GM21360 (cell line): ENCODE measurements around the gene NTM.

Experiments used
- ATAC-seq: cut with Tn5 transposase; IDR thresholded peaks from one replicate; pipeline ENCODE4 v1.9.1; 2021; ENCODE audit warnings: mild to moderate bottlenecking, moderate library complexity; ENCODE audit not compliant: unreplicated experiment

NTM gene

DNA sequence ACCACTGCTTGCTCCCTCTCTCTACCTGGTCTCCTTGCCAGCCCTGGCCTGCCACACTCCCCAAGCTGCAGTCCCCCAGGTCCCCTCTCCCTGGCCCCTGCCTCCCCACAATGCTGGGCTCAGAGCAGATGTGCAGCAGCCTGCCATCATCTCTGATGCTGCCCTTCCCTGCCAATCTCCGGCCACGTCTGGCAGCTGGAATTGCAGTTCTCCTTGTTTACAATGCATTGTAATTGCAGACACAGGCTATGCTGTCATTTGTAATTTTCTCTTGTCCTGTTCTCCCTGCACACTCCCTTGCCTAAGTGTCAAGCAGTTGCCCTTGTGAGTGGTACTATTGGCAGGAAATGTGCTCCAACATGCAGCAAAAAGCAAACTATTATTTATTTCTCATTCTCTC, 222.3 kb downstream of the NTM start:
- ATAC-seq, result no peak

DNA sequence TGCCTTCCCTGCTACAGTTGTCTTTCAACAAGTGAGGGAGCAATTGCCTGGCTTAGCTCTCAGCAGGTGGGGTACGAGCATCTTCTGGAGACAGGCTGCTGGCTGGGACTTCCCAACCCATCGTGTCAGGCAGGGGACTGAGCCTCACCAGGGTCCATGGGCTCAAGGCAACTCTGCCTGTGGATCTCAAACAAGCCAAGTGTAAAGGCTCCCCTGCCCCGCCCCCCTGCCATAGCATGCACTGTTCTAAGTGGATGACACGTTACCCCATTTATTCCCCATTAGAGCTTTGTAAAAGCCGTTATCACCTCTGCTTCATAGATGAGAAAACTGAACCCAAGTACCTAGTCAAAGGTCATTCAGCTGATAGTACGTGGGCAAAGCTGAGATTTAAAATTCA, 222.9 kb downstream of the NTM start:
- ATAC-seq, result no peak

DNA sequence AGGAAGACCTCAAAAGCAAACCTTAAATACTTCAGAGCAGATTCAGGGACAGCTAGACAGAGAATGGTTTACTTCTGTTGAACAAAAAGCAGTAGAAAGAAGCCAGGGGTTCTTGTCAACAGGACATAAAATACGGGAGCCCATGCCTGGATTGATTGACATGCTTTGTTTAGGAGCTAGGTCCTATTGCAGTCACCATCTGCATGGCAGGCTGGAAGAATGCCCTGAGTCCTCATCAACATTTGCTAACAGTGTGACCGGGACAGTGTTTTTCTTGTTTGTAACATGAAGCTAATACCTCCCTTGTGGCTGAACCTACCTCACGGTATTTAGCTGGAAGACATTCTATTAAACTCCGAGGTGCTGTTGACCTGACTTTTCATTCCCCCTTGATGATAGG, 225.4 kb downstream of the NTM start:
- ATAC-seq, result no peak

DNA sequence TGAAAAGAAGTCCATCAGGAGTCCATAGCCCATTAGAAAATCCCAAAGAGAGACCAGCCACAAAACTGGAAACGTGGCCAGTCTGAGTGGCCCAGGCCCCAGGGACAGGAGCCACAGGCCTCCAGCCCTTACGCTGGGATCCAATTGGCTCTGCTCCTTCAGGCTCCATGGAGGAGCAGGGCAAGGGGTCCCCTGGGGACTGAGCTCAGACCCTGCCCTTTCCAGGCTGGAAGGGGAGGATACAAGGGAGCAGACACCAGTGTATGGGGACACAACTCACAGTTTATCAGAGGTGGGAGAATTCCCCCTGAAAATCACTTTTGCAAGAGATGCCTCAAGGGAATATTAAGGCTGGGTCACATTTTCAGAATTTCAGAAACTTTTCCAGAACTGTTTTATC, 227.5 kb downstream of the NTM start:
- no peak for ATAC-seq

DNA sequence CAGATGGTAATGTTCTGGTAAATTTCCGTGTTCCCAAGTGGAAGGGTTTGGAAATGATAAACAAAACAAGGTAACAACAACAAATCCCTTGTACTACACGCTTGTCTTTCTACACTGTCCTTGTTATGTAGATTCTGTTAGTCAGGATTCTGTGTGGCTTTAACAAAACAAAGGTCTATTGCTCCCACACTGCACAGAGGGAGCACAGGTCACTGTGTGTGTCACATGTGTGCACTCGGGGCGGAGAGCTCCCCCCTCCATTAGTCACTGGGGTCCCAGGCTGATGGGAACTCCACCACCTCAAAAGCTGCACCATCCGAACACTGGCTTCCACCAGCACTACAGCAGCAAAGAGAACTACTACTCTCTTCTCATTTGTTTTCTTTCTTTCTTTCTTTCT, 227.9 kb downstream of the NTM start:
- ATAC-seq, result no peak

DNA sequence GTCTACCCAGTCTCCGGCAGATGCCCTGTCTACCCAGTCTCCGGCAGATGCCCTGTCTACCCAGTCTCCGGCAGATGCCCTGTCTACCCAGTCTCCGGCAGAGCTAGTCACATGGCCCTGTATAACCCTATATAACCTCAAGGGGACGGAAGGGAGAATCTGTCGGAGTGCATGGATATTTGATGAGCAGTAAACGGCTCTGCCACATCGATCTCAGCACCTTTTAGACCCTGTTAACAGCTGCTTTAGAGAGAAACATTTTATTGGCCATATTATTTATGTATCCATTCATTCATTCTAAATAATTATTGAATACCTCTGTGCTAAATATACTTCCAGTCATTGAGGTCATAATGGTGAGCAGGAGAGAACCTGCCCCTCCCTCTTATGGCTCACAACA, 228.9 kb downstream of the NTM start:
- no peak for ATAC-seq

DNA sequence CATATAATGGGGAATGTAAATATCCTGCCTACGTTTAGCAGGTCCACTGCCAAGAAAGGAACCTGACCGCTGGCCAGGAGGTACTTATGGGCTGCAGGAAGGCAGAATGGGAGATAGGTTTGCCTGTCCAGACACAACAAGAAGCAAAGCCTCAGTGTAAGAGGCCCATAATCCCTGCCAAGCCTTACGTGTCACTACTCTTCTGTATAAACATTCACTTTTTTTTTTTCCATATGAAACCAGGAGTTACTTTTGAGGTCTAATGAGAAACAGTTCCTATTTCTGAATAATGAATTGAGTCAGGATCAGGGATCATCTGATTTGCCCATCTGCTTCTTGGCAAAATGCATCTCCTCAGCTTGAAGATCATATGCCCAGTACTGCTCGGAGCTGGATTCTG, 230.2 kb downstream of the NTM start:
- ATAC-seq, result no peak

DNA sequence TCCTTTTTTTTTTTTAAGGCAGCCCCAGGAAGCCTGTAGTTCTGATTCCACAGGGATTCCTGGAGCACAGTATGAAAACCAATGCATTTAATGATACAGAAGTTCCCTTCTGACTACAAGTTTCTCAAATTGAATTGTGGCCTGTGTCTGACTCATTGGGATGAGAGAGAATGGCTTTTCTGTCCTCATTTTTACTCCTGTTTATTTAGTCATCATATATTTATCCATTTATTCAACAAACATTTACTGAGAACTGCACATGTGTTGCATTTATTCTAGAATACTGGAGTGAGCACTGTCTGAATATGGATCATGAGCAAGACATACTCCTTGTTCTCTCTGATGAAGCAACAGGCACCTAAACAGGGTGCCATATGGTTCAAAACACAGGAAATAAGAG, 231.2 kb downstream of the NTM start:
- ATAC-seq, result no peak

DNA sequence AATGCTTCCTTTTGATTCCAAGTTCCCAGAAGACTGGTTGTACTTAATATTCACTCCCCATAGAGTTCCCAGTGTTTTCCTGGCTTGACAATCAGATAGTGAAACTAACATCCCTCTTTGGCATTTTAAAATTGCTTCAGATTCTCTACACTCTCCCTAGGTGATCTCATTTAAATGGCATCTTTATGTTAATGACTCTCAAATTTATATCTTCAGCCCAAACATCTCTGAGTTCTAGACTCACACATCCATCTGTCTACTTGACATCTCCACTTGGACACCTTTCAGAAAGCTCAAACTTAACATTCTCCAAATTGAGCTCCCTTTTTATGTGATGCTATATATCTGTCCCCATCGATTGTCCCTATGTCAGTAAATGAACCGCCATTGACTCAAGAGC, 232.0 kb downstream of the NTM start:
- ATAC-seq, result no peak

DNA sequence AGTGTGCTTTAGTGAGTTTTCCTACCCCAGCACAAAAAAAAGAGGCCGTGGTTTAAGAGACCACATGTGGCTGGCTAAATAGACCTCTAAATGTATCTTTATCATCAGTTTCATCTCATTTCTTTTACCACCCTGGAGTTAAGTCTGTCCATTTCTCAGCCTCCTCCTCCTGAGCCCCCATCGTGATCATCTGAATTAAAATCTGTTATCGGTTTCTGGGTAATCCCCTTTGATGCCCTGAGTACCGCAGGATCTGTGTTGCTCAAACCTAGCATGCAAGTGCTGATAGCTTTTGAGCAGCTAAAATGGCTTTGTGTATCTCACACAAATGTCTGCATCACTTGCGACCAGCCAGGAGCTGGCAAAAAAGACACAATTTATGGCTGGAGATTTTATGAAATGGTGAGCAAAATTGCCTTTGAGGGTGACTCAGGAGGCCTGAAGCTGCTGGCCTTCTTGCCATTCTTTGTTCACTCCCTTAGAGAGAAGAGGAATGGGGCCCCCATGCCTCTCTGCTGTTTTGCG, 236.5 kb downstream of the NTM start:
- ATAC-seq, result no peak

DNA sequence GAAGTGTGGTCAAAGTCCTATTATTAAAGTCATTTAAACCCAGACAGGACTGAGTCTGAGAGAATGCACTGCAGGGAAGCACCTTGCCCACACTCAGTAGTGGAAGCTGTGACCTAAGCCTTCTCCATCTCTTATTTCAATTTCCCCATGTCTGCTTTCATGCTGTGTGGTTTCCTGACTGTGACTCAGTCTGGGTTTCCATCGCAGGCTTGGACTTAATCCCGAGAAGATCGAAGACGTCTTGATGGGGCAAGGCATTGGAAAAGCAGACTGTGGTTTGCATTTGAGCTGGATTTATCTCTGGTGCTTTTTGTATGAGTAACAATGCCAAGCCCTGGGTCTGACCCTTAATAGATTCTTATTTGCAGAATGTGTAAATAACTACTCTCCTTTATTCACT, 238.9 kb downstream of the NTM start:
- no peak for ATAC-seq

DNA sequence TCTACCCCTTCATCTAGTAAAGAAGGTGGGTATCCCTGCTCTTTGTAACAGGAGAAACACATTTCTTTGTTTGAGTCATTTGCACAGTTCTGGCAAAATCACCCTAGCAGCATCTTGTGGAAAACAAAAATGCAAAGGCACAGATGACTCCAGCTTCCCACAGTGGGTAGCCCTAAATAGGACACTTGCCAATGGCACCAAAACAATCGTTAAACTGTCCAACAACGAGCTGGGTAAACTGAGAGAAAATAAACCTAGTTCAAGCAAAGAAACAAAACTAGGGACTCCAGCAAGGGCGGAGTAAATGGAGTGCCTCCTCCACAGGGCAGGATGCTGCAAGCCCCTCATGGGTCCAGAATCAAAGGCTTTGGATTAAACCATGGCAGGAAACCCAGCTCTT, 239.5 kb downstream of the NTM start:
- ATAC-seq, result no peak

DNA sequence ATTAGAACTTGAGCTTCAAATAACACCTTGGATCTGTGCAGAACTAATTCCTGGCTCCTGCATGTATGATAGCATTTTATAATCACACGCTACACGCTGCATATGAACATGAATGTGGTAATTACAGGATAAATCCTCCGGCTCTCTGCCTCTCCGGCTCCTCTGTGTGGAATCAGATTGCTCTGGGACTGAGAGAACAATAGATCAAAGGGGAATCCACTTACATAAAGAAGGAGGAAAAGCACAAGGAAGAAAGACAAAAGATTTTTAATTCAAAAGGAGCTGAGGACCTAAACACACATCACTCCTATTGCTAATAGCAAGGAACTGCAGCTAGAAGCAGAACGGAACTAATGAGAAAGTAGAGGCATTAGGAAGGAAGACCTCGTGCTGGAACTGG, 240.9 kb downstream of the NTM start:
- no peak for ATAC-seq

DNA sequence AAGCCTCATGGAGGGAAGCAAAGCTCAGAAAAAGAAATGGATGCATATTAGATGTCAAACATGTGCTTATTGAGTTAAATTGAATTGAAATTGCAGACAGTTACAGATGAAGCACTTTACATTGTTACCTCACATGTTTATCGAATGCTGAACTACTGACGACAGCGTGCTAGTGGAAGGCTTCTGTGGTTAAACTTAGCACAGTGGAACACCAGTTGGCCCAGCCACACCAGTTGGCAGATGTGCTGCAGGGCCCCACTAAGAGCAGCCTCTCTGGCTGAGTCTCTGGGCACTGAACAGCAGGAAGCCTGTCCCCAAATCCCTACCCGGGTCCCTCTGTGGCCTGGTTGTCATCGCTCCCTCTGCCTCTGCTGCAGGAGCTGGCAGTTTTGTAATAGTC, 242.1 kb downstream of the NTM start:
- no peak for ATAC-seq

DNA sequence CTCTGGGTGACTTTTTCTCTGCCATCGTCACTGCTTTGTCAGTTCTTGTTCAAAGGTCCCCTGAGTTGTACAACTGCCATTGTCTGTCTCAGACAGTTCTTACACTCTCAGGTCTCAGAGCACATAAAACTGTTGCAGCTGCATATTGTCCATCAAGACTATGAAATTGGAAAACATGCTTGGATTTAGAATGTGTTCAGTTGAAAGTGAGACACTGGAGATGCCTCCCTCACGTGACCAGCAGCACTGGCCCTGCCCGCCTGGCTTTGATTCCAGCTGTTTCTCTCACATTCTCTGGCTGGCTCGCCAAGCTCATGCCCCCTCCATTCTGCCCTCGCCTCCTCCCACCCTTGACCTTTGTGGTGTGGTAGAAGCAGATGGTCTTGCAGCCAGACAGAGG, 244.2 kb downstream of the NTM start:
- no peak for ATAC-seq

DNA sequence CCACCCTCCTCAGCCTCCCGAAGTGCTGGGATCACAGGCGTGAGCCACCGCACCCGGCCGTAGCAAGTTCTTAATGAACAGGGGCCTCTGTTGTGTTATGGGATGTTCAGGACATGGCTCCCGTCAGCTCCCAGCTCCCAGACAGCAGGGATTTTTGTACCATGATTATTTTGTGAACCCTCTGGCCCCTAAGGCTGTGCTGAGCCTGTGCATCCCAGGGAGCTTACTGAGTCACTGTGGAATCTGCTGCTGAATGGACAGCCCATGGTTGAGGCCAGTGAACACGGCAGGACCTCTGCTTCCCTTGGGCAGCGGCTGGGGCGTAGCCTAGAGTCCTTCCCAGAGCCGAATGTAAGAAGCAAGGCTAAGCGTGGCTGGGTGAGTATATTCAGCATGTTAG, 245.2 kb downstream of the NTM start:
- no peak for ATAC-seq

DNA sequence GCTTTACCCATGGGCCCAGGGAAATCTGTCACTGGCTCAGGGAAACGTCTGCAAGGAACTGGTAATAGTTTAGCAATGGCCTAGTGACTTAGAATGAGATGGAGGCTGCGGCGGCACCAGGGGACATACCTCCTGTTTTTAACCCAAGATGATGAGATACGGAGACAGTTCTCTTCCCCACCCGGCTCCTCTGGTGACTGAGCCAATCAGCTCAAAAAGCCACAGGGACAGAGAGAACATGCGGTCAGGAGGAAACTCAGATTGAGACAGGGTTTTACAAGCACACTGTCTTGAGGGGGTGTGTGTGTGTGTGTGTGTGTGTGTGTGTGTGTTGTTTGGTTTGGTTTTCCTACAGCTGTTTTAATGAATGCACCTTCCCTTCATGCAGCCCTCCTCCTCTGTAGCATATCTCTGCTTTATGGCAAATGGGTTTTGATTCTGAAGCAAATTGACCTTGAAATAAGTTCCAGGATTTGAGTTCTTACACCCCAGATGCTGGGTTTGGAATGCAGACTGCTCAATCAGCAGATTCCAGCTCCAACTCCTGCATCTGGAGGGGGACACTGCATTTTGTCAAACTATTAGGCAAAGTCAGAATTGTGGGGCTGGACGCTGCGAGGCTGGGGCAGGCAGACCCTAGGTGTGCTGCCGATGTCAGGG, 246.2 kb downstream of the NTM start:
- no peak for ATAC-seq

DNA sequence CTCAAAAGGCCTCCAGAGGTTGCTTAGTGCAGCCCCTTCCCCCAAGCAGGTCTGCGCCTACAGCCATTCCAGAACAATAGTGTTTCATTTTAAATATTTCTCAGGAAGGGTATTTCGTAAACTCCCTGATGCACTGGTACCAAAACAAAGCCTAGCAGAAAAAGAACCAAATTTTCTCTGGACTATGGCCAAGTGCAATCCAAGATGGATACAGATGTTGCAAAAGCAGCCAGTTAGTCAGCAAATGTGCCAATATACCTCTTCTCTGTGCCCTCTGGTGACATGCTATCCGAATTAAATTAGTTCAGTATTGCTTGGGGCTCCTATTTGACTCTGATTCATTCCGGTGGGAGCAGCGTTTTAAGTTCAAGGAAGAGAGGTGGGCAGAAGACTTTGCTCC, 247.8 kb downstream of the NTM start:
- no peak for ATAC-seq

DNA sequence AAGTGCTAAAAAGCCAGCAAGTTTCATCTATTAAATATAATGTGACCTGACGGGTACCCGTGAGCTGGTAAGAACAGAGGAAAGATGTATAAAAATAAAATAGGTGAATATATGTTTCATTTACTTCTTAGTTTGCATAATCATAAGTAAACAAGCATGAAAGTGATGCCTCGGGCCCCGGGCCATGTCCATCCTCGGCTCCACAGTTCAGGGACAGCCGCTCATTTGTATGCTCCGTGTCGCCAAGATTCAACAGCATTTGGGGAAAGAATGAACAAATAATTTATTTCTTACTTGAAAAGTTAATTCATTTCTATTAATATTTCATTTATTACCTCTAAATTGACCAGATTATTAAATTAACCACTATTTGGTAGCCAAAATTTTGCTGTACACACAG, 251.8 kb downstream of the NTM start:
- no peak for ATAC-seq

DNA sequence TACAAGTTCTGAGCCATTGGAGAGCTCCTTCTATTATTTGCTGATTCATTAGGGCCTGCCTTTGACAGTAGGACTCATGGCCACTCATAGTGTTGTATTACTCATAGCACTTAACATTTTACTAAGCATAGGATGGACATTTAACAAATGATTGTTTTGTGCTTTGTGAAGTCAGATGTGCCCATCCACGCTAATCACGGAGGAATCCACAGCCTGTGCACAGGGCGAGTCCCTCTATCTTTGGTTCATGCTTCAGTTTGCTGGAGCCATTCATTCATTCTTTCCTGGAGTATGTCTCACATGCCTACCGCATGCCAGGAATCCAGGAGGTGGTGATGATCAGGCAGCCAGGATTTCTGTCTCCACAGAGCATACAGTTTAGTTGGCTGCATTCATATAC, 254.1 kb downstream of the NTM start:
- no peak for ATAC-seq

DNA sequence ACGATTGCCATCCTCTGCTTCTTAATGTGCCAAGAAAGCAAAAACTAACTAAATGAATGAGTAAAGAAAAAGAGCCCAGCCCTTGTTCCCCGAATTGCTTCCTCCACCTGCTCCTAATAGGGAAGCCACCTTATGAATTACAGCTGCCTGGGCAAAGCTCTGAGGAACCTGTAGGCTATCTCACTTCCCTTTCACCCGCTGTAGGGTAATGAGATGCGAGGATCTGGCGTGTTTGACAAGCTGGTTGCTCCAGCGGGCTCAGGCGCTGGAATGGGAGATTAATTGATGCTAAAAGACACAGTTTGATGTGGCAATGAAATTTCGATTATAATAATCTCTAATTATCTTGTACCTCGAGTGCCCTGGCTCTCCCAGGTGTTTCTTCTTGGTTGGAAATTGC, 256.4 kb downstream of the NTM start:
- ATAC-seq, result no peak

DNA sequence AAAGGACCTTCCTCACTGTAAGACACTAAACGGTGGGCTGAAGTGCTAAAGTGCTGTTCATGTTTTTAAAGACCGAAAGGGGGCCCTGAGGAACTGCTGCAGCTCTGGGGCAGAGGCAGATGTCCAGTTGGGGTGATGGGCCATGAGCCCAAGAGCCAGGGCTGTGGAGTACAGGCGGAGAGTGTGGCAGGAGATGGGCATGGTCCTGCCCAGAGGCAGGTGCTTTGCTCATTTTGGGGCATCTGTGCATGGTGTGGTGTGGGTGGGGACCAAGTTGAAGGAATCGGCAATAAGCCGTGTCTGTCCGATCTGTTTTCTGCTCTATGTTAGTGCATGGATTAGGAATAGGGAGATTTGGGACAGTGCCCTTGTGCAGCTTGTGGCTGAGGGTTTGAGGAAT, 258.3 kb downstream of the NTM start:
- ATAC-seq, result no peak

DNA sequence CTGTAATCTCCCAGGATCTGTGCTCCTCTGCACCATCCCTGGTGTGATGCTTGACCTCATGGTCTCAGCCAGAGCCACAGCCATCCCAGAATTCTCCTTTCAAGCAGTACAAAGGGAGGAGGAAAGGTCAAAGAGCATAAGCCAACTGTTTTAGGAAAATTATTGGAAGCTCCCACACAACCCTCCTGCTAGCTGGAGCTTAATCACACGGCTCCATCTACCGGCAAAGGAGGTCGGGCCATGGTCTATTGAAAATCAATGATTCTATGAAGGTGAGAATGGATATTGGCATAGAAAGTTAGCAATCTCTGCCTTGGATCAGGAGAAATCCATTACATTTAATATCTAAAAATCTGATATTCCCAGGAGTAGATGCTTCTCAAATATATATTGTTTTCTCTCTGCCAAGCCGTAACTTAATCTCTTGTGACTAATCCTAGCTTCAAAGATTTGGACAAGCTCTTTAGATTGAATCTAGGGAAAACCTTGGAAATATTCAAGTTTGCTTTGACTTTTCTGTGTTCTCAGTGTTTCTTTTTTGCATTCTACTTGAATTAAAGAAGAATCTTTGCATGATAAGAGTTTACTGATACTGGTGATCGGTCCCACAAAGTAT, 259.6 kb downstream of the NTM start:
- ATAC-seq, result no peak
